Naive B cell (primary cell): ENCODE data around the gene STUB1. TPM values are rescaled to one million over a fixed set of nuclear protein-coding genes. Genes with fewer than 3 reads are reported as not detected.

ENCODE experiments used
- ATAC-seq, 2 donors: fragments of 150-1000 bp; cut with Tn5 transposase; 2 replicates each; pipeline ENCODE4 v1.10.0; 2021; ENCODE audit warnings: low read depth in 2 of 2, mild to moderate bottlenecking in 2 of 2, moderate library complexity in 2 of 2
- DNase-seq: peaks from one replicate; pipeline ENCODE4 v3.0.0; 2022
- H3K27ac Mint-ChIP-seq, 6 donors: one replicate each; pipeline ENCODE4 v1.8.0; 2020 to 2022; ENCODE audit warnings: mild to moderate bottlenecking in 6 of 6, mixed read lengths in 6 of 6, moderate library complexity in 5 of 6, inconsistent platforms in 2 of 6
- H3K27me3 Mint-ChIP-seq, 3 donors: one replicate each; pipeline ENCODE4 v1.8.0; 2021 to 2022; ENCODE audit warnings: mixed read lengths in 3 of 3, mild to moderate bottlenecking in 1 of 3
- H3K36me3 Mint-ChIP-seq, 2 donors: one replicate each; pipeline ENCODE4 v1.8.0; 2020 to 2022; ENCODE audit warnings: mixed read lengths in 2 of 2, inconsistent platforms in 1 of 2, mild to moderate bottlenecking in 1 of 2
- H3K4me1 Mint-ChIP-seq, 3 donors: one replicate each; pipeline ENCODE4 v1.8.0; 2020 to 2022; ENCODE audit warnings: mixed read lengths in 3 of 3, inconsistent platforms in 1 of 3, mild to moderate bottlenecking in 1 of 3, moderate library complexity in 1 of 3
- H3K4me3 Mint-ChIP-seq, 8 donors: one replicate each; pipeline ENCODE4 v1.8.0; 2020 to 2022; ENCODE audit warnings: mild to moderate bottlenecking in 8 of 8, mixed read lengths in 8 of 8, moderate library complexity in 8 of 8, inconsistent platforms in 2 of 8
- H3K9me3 Mint-ChIP-seq, 7 donors: one replicate each; pipeline ENCODE4 v1.8.0; 2020 to 2022; ENCODE audit warnings: mixed read lengths in 7 of 7, mild to moderate bottlenecking in 5 of 7, inconsistent platforms in 2 of 7, moderate library complexity in 1 of 7
- polyA plus RNA-seq, 6 donors: library from polyadenylated mRNA; unstranded; fragments of 300-500 nt; fragmentation: Illumina TruSeq; gene quantifications; one replicate each; pipeline ENCODE4 v1.2.3, GENCODE V29; 2021; ENCODE audit warnings: low read depth in 6 of 6

Gene STUB1
- polyA plus RNA-seq, 6 donors from 2014 or later, result 121 to 180 (median 128) TPM

DNA sequence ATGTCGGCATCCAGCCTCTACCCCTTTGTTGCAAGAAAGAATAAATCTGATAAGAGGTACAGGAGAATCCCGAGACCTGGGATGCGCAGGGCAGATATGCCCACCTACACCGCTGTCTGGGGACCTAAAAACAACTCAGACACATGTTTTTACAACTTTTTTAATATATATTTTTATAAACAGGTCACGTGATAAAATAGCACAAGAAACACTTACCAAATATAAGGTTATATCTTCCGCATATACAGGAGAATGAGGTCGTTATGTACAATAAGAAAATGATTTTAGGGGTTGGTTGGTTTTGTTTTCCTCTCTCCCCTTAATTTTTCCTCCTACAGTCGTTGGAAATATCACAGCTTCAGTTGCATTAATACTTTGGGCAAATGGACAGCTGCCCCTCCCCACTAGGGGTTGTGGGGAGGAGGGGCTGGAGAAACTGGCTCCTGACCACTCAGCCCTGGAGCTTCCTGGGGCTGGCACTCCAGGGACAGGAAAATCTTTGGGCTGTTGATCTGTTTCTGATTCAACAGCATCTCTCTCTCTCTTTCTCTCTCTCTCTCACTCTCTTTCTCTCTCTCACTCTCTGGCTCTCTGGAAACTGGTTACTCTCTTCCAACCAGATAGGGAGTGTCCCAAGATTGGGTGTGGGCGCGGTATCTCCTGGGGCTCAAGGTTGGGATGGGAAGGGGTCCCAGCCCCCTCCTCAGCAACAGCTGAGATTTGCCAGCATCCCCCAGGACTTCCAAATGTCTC, 12.3 kb downstream of the STUB1 start:
- no peak for ATAC-seq
- Mint-ChIP-seq H3K4me3 (peak overlapping the region in 6 of 8 donors; percentile 18 to 95 (median 46)), H3K27ac (no peak overlapping the region), H3K9me3 (no peaks in the 10 kb centered on the region), H3K27me3 (peaks cover 0 to 24% (median 15%) of the 10 kb centered on the region in 3 donors), H3K4me1 (peaks cover 18 to 33% (median 27%) of the 10 kb centered on the region in 3 donors), H3K36me3 (no peaks in the 10 kb centered on the region)
- DNase-seq, result no peak

DNA sequence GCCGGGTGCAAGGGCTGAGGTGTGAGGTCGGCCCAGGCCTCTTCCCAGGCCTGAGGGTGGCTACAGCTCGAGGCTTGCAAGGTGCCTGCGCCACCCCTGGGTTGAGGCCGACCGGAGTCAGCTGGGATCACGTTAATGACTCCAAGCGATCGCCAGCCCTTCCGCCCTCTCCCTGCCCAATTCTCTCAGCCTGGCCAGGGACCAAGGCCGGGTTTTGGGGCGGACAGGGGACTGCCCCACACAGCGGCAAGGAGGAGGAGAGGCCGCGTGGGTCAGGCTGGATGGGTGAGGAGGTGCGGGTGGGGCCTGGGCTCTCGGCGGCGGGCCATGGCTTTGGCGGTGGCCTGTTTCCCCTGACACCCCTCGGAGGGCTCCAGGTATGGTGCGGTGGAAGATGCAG, 13.2 kb downstream of the STUB1 start:
- no peak overlapping the region for H3K27ac Mint-ChIP-seq
- peaks cover 0 to 32% (median 15%) of the 10 kb centered on the region in 3 donors for H3K27me3 Mint-ChIP-seq
- H3K9me3 Mint-ChIP-seq, result no peaks in the 10 kb centered on the region

DNA sequence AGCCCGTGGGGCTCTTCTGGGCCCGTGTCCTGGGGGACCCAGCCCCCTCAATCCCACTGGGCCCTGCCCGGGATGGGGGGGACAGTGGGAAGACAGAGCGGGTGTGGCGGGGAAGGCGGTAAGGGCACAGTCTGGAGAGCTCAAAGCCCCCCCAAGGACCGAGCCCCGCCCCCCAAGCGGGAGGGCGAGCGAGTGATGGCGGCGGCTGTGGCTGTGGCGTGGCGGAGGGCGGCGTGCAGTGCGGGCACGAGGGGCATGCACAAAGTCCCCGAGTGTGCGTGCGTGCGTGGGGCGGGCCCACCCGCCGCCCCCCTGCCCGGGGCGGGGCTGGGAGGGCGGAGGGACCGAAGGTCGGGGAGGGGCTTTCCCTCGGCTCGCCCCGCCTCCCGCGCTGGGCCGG, 13.6 kb downstream of the STUB1 start:
- ATAC-seq (peak in 1 of 2 donors; percentile 48), DNase-seq (no peak)
- H3K27me3 Mint-ChIP-seq, result peaks cover 0 to 34% (median 15%) of the 10 kb centered on the region in 3 donors
- H3K9me3 Mint-ChIP-seq, result no peaks in the 10 kb centered on the region
- no peak overlapping the region for H3K27ac Mint-ChIP-seq
- H3K4me3 Mint-ChIP-seq, result peak overlapping the region in 4 of 8 donors; percentile 39 to 74 (median 63)
- peaks cover 16 to 26% (median 23%) of the 10 kb centered on the region in 3 donors for H3K4me1 Mint-ChIP-seq
- H3K36me3 Mint-ChIP-seq, result no peaks in the 10 kb centered on the region

More for the DNA sequence above, 13.2 kb downstream of the STUB1 start:
- Mint-ChIP-seq H3K36me3 (no peaks in the 10 kb centered on the region), H3K4me1 (peaks cover 18 to 27% (median 27%) of the 10 kb centered on the region in 3 donors), H3K4me3 (peak overlapping the region in 4 of 8 donors; percentile 39 to 74 (median 63))
- DNase-seq, result no peak
- ATAC-seq, result no peak

DNA sequence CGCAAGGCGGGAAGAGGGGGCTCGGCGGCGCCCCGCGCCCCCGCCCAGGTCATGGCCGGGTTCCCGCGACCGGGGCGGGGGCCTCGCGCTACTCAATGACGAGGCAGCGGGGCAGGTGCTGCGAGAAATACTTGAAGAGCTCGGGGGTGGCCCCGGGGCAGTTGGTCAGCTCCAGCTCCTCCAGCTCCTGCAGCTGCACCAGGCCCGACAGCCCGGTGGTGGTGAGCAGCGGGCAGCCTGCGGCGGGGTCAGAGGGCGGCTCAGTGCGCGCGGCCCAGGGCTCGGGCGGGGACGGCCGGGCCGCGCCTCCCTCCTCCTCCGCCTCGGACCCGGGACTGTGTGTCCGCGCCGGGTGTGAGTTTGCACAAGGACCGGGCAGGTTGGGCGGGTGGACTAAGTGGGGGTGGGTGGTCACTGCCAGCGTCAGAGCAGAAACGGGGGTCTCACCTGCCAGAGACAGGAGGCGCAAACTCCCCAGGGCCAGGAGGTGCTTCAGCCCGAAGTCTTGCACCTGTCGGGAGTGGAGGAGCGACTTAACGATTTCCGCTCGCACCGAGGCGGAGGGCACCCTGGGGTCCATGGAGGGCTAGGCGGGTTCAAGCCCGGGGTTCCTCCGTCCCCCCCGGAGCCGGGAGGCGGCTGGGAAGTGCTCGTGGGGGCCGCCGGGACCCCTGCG, 14.1 kb downstream of the STUB1 start:
- no peaks in the 10 kb centered on the region for H3K36me3 Mint-ChIP-seq
- H3K27me3 Mint-ChIP-seq, result peaks cover 0 to 34% (median 15%) of the 10 kb centered on the region in 3 donors
- no peaks in the 10 kb centered on the region for H3K9me3 Mint-ChIP-seq
- no peak overlapping the region for H3K27ac Mint-ChIP-seq
- peak overlapping the region; percentile 43 to 90 (median 73) for H3K4me3 Mint-ChIP-seq
- no peak for ATAC-seq
- H3K4me1 Mint-ChIP-seq, result peaks cover 10 to 21% (median 18%) of the 10 kb centered on the region in 3 donors
- no peak for DNase-seq

DNA sequence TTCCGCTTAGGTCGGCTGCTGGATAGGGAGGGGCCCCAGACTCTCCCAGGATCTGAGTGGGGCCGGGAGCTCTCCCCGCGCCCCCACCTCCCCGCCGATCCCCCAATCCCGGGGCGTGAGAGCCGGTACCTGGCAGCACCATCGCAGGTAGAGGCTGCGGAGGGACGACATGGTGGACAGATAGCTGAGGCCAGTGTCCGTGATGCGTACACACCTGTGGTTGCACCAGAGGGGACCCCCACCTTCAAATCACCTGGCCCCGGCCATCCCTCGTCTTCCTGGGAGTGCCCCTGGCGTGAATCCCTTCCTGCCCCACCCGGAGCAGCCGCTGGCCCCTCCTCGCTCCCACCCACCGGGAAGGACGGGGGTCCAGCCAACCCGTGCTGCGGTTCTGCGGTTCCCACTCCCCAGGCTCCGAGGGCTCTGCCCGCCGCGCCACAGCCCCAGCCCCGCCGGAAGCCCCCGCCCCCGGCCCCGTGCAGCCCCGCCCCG, 14.7 kb downstream of the STUB1 start:
- H3K4me1 Mint-ChIP-seq, result peaks cover 6 to 19% (median 12%) of the 10 kb centered on the region in 3 donors
- peaks cover 0 to 35% (median 15%) of the 10 kb centered on the region in 3 donors for H3K27me3 Mint-ChIP-seq
- ATAC-seq, result no peak
- peak overlapping the region in 5 of 8 donors; percentile 47 to 80 (median 51) for H3K4me3 Mint-ChIP-seq
- no peaks in the 10 kb centered on the region for H3K9me3 Mint-ChIP-seq
- H3K36me3 Mint-ChIP-seq, result no peaks in the 10 kb centered on the region
- no peak overlapping the region for H3K27ac Mint-ChIP-seq
- DNase-seq, result no peak

DNA sequence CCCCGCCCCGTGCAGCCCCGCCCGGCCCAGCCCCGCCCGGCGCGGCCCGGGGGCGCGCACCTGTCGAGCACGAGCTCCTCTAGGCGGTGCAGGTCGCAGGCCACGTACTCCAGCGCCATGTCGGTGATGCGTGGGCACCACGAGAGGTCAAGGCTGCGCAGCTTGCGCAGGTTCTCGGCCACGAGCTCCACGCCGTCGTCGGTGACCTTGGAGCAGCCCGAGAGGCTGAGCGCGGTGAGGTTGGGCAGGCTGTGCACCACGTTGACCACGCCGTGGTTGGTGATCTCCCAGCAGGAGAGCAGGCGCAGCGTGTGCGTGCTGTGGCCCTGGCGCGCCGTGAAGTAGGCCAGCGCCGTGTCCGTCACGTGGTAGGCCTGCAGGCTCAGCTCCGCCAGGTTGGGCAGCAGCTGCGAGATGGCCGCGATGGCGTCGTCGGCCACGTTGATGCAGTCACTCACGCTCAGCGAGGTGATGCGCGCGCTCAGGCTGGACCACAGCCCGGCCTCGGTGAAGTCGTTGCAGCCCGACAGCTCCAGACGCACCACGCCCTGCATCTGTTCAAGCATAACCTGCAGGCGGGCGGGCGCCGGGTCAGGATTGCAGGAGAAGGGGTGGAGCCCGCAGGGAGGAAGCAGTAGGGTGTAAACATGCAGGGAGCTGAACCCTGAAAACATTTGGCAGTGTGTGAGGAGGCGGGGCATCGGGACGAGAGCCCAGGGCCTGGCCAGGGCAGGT, 15.3 kb downstream of the STUB1 start:
- ATAC-seq, result peak; percentile 63
- Mint-ChIP-seq H3K36me3 (no peaks in the 10 kb centered on the region), H3K9me3 (no peaks in the 10 kb centered on the region), H3K4me1 (peaks cover 6 to 15% (median 7%) of the 10 kb centered on the region in 3 donors), H3K27ac (no peak overlapping the region), H3K4me3 (peak overlapping the region; percentile 70 to 85 (median 77)), H3K27me3 (peaks cover 0 to 40% (median 15%) of the 10 kb centered on the region in 3 donors)
- DNase-seq, result peak; percentile 41

DNA sequence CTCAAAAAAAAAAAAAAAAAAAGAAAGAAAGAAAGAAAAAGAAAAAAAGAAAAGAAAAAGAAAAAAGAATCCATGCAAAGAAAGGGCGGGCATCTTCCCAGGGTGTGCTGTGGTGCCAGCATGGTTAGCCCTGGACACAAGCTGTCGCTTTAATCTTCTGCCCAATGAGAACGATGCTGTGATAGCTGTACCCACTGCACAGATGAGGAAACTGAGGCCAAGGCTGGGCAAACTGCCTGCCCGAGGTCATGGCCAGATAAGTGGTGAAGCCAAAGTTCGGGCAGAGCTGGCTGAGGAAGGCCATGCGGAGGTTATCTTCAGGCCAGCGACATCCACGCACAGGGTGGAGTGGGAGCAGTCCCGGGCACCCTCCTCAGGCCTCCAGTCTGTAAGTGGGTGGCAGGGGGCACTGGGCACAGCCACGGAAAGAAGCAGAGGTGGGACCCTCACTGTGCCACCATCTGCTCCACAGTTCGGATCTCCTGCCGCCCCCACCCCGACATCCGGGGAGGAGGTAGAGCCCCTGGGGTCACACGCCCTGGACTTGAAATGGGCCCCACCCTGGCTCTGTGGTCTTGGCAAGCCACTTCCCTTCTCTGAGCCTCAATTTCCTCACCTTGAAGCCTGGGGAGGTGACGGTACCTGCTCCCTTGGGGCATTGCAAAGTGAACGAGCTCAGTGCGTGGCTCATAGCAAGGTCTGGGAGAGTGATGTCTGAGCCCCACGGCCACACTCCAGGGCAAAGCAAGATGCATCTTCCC, 18.9 kb downstream of the STUB1 start:
- no peak overlapping the region for H3K27ac Mint-ChIP-seq

DNA sequence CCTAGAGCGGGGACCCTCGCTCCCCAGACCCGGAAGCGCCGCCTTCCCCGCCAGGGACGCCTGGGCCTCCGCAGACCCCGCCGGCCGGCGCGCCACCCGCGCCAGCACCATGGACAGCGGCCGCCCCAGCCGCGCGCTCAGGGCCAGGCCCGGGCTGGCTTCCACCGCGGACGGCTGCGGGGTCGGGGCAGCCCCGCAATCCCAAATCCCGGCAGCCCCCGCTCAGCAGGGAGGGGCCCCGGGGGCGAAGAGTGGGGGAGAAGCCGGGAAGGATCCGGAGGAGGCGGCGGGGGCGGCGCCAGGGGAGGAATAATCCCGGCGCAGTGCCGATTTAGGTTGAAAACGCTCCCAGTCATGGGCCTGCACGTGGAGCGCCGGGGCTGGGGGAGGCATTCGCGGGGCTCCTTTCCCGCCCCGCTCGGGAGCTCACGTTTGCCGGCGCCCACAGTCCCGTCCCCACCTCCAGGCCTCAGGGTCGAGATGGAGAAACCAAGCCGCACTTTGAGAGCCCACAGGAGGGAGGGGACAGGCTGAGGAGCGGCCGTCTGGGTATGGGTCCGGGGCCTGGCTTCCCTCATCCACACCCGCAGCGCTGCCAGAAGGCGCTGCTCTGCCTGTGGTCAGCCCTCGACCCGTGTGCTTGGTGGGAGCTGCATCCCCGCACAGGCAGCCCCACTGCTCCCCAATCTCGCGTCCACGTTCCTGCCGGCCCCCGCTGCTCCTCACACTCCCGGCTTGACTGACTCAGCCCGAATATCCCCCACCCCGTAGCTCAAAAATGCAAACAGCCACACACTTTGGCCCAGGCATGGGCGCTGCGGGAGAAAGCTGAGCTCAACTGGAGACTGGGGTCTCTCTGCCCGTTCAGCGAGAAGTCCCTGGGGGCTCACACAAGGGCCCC, 20.7 kb downstream of the STUB1 start:
- H3K4me3 Mint-ChIP-seq, result no peak overlapping the region
- ATAC-seq (peak; percentile 46 to 65), DNase-seq (no peak)
- H3K27ac Mint-ChIP-seq, result peak overlapping the region in 1 of 6 donors; percentile 82
- peaks cover 9 to 57% (median 16%) of the 10 kb centered on the region in 3 donors for H3K27me3 Mint-ChIP-seq
- no peaks in the 10 kb centered on the region for H3K36me3 Mint-ChIP-seq
- peaks cover 0 to 2% (median 0%) of the 10 kb centered on the region in 7 donors for H3K9me3 Mint-ChIP-seq
- H3K4me1 Mint-ChIP-seq, result peaks cover 0 to 4% (median 0%) of the 10 kb centered on the region in 3 donors

More for the DNA sequence above, 18.9 kb downstream of the STUB1 start:
- Mint-ChIP-seq H3K9me3 (peaks cover 0 to 2% (median 0%) of the 10 kb centered on the region in 7 donors), H3K4me1 (peaks cover 0 to 8% (median 0%) of the 10 kb centered on the region in 3 donors), H3K36me3 (no peaks in the 10 kb centered on the region), H3K27me3 (peaks cover 9 to 56% (median 16%) of the 10 kb centered on the region in 3 donors), H3K4me3 (no peak overlapping the region)
- ATAC-seq (no peak), DNase-seq (no peak)

DNA sequence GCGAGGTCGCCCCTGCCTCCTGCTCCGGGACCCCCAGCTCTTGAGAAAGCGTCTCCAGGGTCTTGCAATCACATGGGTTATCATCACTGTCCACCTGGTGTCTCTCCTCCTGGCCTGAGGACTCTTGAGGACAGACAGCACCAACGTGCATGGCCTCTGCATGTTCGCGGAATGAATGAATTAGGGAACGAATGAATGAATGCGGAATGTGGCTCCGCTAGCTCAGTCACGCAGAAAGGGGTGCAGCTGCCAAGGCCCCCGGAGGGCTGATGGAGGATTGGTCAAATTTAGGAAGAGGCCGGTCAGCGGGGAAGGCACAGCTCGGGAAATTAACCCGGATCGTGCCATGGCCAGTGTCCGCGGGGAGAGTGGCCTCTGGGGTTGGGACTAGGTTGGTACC, 22.1 kb downstream of the STUB1 start:
- Mint-ChIP-seq H3K27ac (no peak overlapping the region), H3K9me3 (peaks cover 0 to 2% (median 0%) of the 10 kb centered on the region in 7 donors), H3K4me1 (peaks cover 4 to 7% (median 4%) of the 10 kb centered on the region in 3 donors), H3K4me3 (peak overlapping the region in 1 of 8 donors; percentile 16), H3K27me3 (peaks cover 14 to 66% (median 17%) of the 10 kb centered on the region in 3 donors), H3K36me3 (no peaks in the 10 kb centered on the region)
- DNase-seq, result no peak
- no peak for ATAC-seq

DNA sequence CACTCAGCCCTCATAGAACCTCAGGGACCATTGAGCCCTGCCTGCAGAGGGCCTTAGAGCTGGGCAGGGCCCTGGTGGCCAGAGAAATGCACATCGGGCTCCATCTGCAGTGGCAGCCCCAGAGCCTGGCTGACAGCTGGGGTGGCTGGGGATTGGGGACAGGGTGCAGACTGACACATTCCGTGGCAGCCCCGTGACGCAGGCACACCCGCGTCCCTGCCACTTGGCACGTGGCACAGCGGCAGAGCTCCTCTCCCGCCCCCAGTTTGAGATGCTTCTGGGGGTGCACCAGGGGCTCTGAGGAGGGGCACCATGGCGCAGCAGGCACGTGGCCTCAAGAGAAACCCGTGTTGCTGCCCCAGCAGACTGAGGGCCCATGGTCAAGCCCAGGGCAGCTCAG, 23.2 kb downstream of the STUB1 start:
- Mint-ChIP-seq H3K4me3 (no peak overlapping the region), H3K36me3 (no peaks in the 10 kb centered on the region), H3K9me3 (peaks cover 0 to 2% (median 0%) of the 10 kb centered on the region in 7 donors), H3K27me3 (peaks cover 21 to 65% (median 28%) of the 10 kb centered on the region in 3 donors), H3K4me1 (peaks cover 4 to 7% (median 7%) of the 10 kb centered on the region in 3 donors), H3K27ac (no peak overlapping the region)
- no peak for DNase-seq
- no peak for ATAC-seq

DNA sequence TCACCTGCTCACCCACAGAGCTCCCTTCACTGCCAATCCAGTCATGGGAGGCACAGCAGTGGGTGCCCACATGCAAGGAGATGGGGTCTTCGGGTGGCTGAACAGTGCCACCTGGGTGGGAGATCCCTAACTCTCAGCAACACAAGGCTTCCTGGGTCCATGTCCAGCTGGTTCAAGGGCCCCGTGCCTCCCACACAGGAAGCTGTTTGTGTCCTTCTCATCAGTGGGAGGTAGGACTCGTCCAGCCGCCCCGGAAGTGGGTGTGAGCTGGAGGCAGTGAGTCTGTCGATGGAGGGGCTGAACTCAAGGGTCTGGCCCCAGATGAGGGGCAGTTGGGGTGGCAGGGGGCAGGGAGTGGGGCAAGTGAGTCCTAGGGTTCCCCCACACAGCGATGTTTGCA, 23.8 kb downstream of the STUB1 start:
- H3K9me3 Mint-ChIP-seq, result peaks cover 0 to 2% (median 0%) of the 10 kb centered on the region in 7 donors
- no peak overlapping the region for H3K27ac Mint-ChIP-seq
- H3K4me3 Mint-ChIP-seq, result no peak overlapping the region
- DNase-seq, result no peak
- H3K36me3 Mint-ChIP-seq, result no peaks in the 10 kb centered on the region
- H3K27me3 Mint-ChIP-seq, result peaks cover 27 to 69% (median 34%) of the 10 kb centered on the region in 3 donors
- H3K4me1 Mint-ChIP-seq, result peaks cover 4 to 7% (median 7%) of the 10 kb centered on the region in 3 donors
- no peak for ATAC-seq
